Fibroblast of villous mesenchyme (primary cell): ENCODE results near the gene HSPE1. TPM values are rescaled to one million over a fixed set of nuclear protein-coding genes. Genes with fewer than 3 reads are reported as not detected.
"Not testable (repeated sequence)": the region's sequence is repeated elsewhere in the genome, so short reads cannot be mapped to it uniquely, and the experiment has no call there.

Experiments used
- DNase-seq: peaks from one replicate; pipeline ENCODE4 v3.0.0-alpha.2; 2010; ENCODE audit warnings: low read depth
- H3K4me3 ChIP-seq: 2 replicates; pipeline ENCODE4 v1.5.1; 2011; ENCODE audit warnings: low read depth, mild to moderate bottlenecking, low read length
- CTCF ChIP-seq: IDR thresholded peaks from 2 replicates; pipeline ENCODE4 v1.5.1; 2012; ENCODE audit warnings: low read depth, mild to moderate bottlenecking, low read length; ENCODE audit not compliant: insufficient read depth
- small RNA-seq: library from RNA; depleted of rRNA; stranded (forward); fragments of <200 nt; gene quantifications from one replicate; pipeline ENCODE3, GENCODE V24; 2012
- total RNA-seq: library from RNA; depleted of rRNA; stranded (reverse); fragments of >200 nt; gene quantifications from 2 replicates; pipeline ENCODE4 v1.2.3, GENCODE V29; 2012

The HSPE1 gene
- total RNA-seq, 1 donor, result 58.3 TPM

GRCh38 chr2:197517150-197517549 is 17.0 kb downstream of the HSPE1 start:
- no peak for DNase-seq
- TF ChIP-seq CTCF, result no peak
- peak overlapping the region; percentile 95 for H3K4me3 ChIP-seq

- TF ChIP-seq CTCF, result no peak
- DNase-seq, result peak; percentile 23
Observed at GRCh38 chr2:197538412-197538811, 38.2 kb downstream of the HSPE1 start.

GRCh38 chr2:197539734-197540133 is 39.6 kb downstream of the HSPE1 start:
- H3K4me3 ChIP-seq, result no peak overlapping the region
- no peak for DNase-seq
- no peak for TF ChIP-seq CTCF

More at GRCh38 chr2:197538412-197538811, 38.2 kb downstream of the HSPE1 start:
- no peak overlapping the region for H3K4me3 ChIP-seq

- DNase-seq, result no peak
- no peak for TF ChIP-seq CTCF
- no peak overlapping the region for H3K4me3 ChIP-seq
Observed at GRCh38 chr2:197543206-197543605, 43.0 kb downstream of the HSPE1 start.

- no peak for DNase-seq
- H3K4me3 ChIP-seq, result no peak overlapping the region
- TF ChIP-seq CTCF, result no peak
Observed at GRCh38 chr2:197547163-197547900, 47.2 kb downstream of the HSPE1 start.

- DNase-seq, result no peak
- TF ChIP-seq CTCF, result no peak
- H3K4me3 ChIP-seq, result no peak overlapping the region
Observed at GRCh38 chr2:197548582-197548981, 48.4 kb downstream of the HSPE1 start.

GRCh38 chr2:197551260-197551659 is 51.1 kb downstream of the HSPE1 start:
- H3K4me3 ChIP-seq, DNase-seq: not testable (repeated sequence)

Small RNA genes within 50 kb of the gene (small RNA-seq; reads per million reads assigned to genes)
- gene AC020550.1, result not detected

Other genes starting within 250 kb of the HSPE1 start
- 3.9 and 7.7 TPM in 2 replicates for gene ANKRD44, start 189.6 kb upstream of the HSPE1 start, total RNA-seq
- gene SF3B1, start 65.4 kb upstream of the HSPE1 start, total RNA-seq, result 185 and 247 TPM in 2 replicates
- 49.0 and 69.5 TPM in 2 replicates for gene COQ10B, start 46.8 kb upstream of the HSPE1 start, total RNA-seq
- 118 and 185 TPM in 2 replicates for gene HSPD1, start 539 bp upstream of the HSPE1 start, total RNA-seq
- gene MOB4, start 15.7 kb downstream of the HSPE1 start, total RNA-seq, result 30.3 and 44.5 TPM in 2 replicates
- gene RFTN2, start 175.2 kb downstream of the HSPE1 start, total RNA-seq, result 4.7 and 6.4 TPM in 2 replicates
- gene MARS2, start 205.0 kb downstream of the HSPE1 start, total RNA-seq, result 3.9 and 5.2 TPM in 2 replicates